Heart left ventricle (tissue), 13 donors: Measurements from ENCODE around the gene CXCL10.

ENCODE experiments used
- POLR2A ChIP-seq, 2 donors: fragments of 450-650 bp; IDR thresholded peaks; one replicate each; pipeline ENCODE4 v1.6.1; 2017; ENCODE audit warnings: antibody characterized with exemption in 2 of 2, mild to moderate bottlenecking in 2 of 2, moderate library complexity in 2 of 2
- TF ChIP-seq, protein P1 (sequence below), 12 donors: fragments of 200-600 bp; sonication (generic) in 4 of 12; IDR thresholded peaks; one replicate each; pipeline versions ENCODE4 v1.5.0 to v1.8.0; 2018 to 2022; ENCODE audit warnings: antibody characterized with exemption in 12 of 12, mild to moderate bottlenecking in 5 of 12
- donor health status: ischemic (EF 13 %, LVEDD 7.1; RV severe dilation, severe dysfunction).
- donor health status: DM: no; HTN: yes; CAD: no.
- donor health status: DM: no; HTN: no; CAD: no.
- donor health status: ischemic (EF 25% LVEDD 6.9; RV normal size, moderate dysfunction).
- donor health status: ischemic (EF 25% LVEDD 5.7; RV mildly dilated, moderate dysfunction).
- donor health status: ischemic (EF 35%, LVEDD 5.7; RV mildly dilated, moderate dysfunction).
- donor health status: nonischemic (EF 11% LVEDD 7.7; RV severe dilation, severe dysfunction).
- donor health status: DM: yes; HTN: yes; CAD: no.
- donor health status: PGD.
- donor health status: ischemic (EF 29% LVEDD 5.4; RV normal size, mild dysfunction).
- donor health status: nonischemic (EF 23%, LVEDD 6.1; RV moderate dilation, normal function).

DNA sequence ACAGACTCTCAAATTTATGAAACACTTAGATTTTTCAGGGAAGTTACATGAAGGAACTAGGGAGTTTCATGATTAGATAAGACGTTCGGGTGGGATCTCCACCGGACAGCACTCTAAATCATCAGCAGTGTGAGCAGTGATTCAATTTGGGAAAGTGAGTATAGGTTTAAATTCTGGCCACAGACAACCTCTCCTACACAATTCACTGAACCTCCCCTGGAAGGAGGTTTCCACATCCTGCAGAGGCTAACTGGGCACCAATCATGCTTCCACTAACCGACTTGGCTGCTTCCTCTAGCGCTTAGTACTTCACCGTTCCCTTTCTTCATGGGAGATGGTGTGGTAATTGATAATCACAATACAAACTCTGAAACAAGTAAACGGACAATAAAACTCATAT lies 21.6 kb downstream of the CXCL10 start:
- TF ChIP-seq, protein P1, sequence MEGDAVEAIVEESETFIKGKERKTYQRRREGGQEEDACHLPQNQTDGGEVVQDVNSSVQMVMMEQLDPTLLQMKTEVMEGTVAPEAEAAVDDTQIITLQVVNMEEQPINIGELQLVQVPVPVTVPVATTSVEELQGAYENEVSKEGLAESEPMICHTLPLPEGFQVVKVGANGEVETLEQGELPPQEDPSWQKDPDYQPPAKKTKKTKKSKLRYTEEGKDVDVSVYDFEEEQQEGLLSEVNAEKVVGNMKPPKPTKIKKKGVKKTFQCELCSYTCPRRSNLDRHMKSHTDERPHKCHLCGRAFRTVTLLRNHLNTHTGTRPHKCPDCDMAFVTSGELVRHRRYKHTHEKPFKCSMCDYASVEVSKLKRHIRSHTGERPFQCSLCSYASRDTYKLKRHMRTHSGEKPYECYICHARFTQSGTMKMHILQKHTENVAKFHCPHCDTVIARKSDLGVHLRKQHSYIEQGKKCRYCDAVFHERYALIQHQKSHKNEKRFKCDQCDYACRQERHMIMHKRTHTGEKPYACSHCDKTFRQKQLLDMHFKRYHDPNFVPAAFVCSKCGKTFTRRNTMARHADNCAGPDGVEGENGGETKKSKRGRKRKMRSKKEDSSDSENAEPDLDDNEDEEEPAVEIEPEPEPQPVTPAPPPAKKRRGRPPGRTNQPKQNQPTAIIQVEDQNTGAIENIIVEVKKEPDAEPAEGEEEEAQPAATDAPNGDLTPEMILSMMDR (IDR thresholded peaks at IDR 0.05): no peak
- TF ChIP-seq POLR2A (IDR thresholded peaks at IDR 0.05): no peak
